Measurements from ENCODE around the gene CCL3.
"Not testable (repeated sequence)": the region's sequence is repeated elsewhere in the genome, so short reads cannot be mapped to it uniquely, and the experiment has no call there.

DNA sequence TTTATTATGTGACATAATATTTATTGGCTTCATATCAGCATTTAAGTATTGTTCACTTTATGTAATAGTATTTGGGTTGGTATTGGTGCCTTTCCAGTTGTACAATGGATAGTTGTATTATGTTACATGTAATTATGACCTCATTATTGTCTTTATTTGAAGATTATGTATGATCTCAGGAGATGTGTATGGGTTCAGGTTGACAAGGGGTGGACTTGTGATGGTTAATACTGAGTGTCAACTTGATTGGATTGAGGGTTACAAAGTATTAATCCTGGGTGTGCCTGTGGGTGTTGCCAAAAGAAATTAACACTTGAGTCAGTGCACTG is 25.7 kb upstream of the CCL3 start:
- TF ChIP-seq, protein P1, sequence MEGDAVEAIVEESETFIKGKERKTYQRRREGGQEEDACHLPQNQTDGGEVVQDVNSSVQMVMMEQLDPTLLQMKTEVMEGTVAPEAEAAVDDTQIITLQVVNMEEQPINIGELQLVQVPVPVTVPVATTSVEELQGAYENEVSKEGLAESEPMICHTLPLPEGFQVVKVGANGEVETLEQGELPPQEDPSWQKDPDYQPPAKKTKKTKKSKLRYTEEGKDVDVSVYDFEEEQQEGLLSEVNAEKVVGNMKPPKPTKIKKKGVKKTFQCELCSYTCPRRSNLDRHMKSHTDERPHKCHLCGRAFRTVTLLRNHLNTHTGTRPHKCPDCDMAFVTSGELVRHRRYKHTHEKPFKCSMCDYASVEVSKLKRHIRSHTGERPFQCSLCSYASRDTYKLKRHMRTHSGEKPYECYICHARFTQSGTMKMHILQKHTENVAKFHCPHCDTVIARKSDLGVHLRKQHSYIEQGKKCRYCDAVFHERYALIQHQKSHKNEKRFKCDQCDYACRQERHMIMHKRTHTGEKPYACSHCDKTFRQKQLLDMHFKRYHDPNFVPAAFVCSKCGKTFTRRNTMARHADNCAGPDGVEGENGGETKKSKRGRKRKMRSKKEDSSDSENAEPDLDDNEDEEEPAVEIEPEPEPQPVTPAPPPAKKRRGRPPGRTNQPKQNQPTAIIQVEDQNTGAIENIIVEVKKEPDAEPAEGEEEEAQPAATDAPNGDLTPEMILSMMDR (conservative IDR thresholded peaks at IDR 0.05; ENCODE audit: low read depth, low read length): not testable (repeated sequence)
- TF ChIP-seq EZH2 (IDR thresholded peaks at IDR 0.05; ENCODE audit: low read length, unreplicated experiment): not testable (repeated sequence)

Measured in PC-3 (cell line).